Uterus (tissue), 2 donors: ENCODE measurements around the gene P4HB.

Experiments
- POLR2A ChIP-seq, 2 donors: fragments of 450-650 bp; IDR thresholded peaks; one replicate each; pipeline ENCODE4 v1.6.1; 2016; ENCODE audit warnings: antibody characterized with exemption in 2 of 2, mild to moderate bottlenecking in 1 of 2, moderate library complexity in 1 of 2
- TF ChIP-seq, protein P1 (sequence below), 4 experiments: fragments of 200-600 bp in 2 of 4; fragments of 450-650 bp in 2 of 4; sonication (generic) in 2 of 4; IDR thresholded peaks; one replicate each; pipeline ENCODE4 v1.5.1; 2016 to 2019; ENCODE audit warnings: antibody characterized with exemption in 4 of 4, mild to moderate bottlenecking in 2 of 4, moderate library complexity in 1 of 4

- TF ChIP-seq, protein P1, sequence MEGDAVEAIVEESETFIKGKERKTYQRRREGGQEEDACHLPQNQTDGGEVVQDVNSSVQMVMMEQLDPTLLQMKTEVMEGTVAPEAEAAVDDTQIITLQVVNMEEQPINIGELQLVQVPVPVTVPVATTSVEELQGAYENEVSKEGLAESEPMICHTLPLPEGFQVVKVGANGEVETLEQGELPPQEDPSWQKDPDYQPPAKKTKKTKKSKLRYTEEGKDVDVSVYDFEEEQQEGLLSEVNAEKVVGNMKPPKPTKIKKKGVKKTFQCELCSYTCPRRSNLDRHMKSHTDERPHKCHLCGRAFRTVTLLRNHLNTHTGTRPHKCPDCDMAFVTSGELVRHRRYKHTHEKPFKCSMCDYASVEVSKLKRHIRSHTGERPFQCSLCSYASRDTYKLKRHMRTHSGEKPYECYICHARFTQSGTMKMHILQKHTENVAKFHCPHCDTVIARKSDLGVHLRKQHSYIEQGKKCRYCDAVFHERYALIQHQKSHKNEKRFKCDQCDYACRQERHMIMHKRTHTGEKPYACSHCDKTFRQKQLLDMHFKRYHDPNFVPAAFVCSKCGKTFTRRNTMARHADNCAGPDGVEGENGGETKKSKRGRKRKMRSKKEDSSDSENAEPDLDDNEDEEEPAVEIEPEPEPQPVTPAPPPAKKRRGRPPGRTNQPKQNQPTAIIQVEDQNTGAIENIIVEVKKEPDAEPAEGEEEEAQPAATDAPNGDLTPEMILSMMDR (IDR thresholded peaks at IDR 0.05), result no peak
- TF ChIP-seq POLR2A (IDR thresholded peaks at IDR 0.05), result no peak
Measured at GRCh38 chr17:81903896-81904599, 43.7 kb upstream of the P4HB start.
